ENCODE results near the gene CAMK4. TPM values are rescaled to one million over a fixed set of nuclear protein-coding genes. Genes with fewer than 3 reads are reported as not detected.

CAMK4 gene
- total RNA-seq (1 to 10 TPM in 1 of 9 donors, under 1 TPM in 5, not detected in 3; 0.02 to 3.7 (median 0.55) TPM), polyA plus RNA-seq (under 1 TPM; 0.06 to 0.23 TPM)
- long read RNA-seq, donor 1: 0 reads
- long read RNA-seq, donor 2, partial matches to known transcripts: 0 of 1 reads
- long read RNA-seq, donor 2, other reads (novel, unspliced or antisense): 1 of 1 reads
- long read RNA-seq, donor 3: 0 reads

- Histone ChIP-seq H3K4me1 (peaks cover 0 to 16% (median 5%) of the 10 kb centered on the region in 12 donors), H3K9me3 (no peaks in the 10 kb centered on the region), H3K36me3 (no peaks in the 10 kb centered on the region), H3K27ac (peak within 1 kb of the TSS in 2 of 12 donors; percentile 19 to 54), H3K4me3 (peak within 1 kb of the TSS; percentile 43 to 67 (median 56)), H3K27me3 (peaks cover 0 to 36% (median 14%) of the 10 kb centered on the region in 9 donors)
- peak; percentile 47 to 91 (median 88) for ATAC-seq
- WGBS, 4 donors: 0 to 1% (median 1%) methylated on average over 35 to 89 of the region's 89 CpGs
- peak; percentile 54 to 79 (median 58) for DNase-seq
- intact Hi-C loops (cut with DNase I): loop anchor here in 1 of 10 donors (5.0 kb wide), 1 partner anchor 923 kb away; no protein-coding TSS in a partner anchor
- TF ChIP-seq CTCF (IDR thresholded peaks at IDR 0.05) (peak in 3 of 12 donors; percentile 6 to 33 (median 32)), POLR2A (IDR thresholded peaks at IDR 0.05) (no peak)
Measured at GRCh38 chr5:111223787-111224560, at the start of gene CAMK4. TSS of gene CAMK4 (plus strand) at chr5:111224384. CDS start at chr5:111224484, 100 bp downstream.

DNA sequence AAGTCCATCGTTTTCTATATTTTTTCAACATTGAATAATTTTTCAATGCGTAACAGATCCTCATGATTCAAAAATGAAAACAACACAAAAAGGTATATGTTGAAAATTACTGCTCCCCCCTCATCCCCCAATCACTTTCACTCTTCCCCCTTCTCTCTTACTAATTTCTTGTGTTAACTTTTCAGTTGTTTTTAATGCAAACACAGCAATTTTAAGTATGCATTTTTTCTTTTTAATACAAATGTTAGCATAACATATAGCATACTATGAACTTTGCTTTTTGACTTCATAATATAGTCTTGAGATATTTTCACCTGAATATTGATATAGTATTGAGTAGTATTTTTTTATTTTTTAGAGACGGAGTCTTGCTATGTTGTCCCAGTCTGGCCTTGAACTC is 41.1 kb upstream of the CAMK4 start:
- Histone ChIP-seq H3K4me3 (no peak overlapping the region), H3K36me3 (no peaks in the 10 kb centered on the region), H3K9me3 (no peaks in the 10 kb centered on the region), H3K4me1 (no peaks in the 10 kb centered on the region), H3K27me3 (no peaks in the 10 kb centered on the region), H3K27ac (no peak overlapping the region)
- 57 to 94% (median 93%) methylated on average over 3 of the region's 3 CpGs for WGBS, 4 donors
- ATAC-seq (no peak), DNase-seq (no peak)
- intact Hi-C loops (cut with DNase I): no loop called here
- no peak for TF ChIP-seq POLR2A (IDR thresholded peaks at IDR 0.05)
- no peak for TF ChIP-seq CTCF (IDR thresholded peaks at IDR 0.05)

DNA sequence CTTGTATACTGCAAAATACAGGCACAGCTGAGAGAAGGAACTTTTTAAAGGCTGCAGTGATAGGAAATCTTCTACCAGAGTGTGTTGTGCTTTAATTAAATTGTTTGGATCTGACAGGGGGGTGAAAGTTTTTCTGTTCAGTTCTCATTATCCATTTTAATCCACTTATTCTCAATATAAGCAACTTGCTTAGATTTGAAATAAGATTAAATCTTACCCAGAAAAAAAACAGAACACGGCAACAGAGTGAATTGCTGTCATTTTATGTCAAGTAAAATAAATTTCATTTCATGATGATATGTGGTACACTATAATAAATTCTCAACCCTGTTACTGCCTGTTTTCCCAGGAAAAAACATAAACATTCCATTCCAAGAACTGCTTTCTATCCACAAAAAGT is 37.1 kb upstream of the CAMK4 start:
- ATAC-seq (no peak), DNase-seq (no peak)
- H3K27ac ChIP-seq: no peak overlapping the region
- TF ChIP-seq CTCF (IDR thresholded peaks at IDR 0.05): no peak
- TF ChIP-seq POLR2A (IDR thresholded peaks at IDR 0.05): no peak
- no peaks in the 10 kb centered on the region for H3K36me3 ChIP-seq
- intact Hi-C loops (cut with DNase I): no loop called here
- H3K27me3 ChIP-seq: no peaks in the 10 kb centered on the region
- H3K4me3 ChIP-seq: no peak overlapping the region
- no peaks in the 10 kb centered on the region for H3K4me1 ChIP-seq
- WGBS, 4 donors: 75 to 92% (median 82%) methylated on average over 1 of the region's 1 CpG
- no peaks in the 10 kb centered on the region for H3K9me3 ChIP-seq

GRCh38 chr5:111194053-111194452 is 30.1 kb upstream of the CAMK4 start:
- H3K4me1 ChIP-seq: no peaks in the 10 kb centered on the region
- no peak overlapping the region for H3K4me3 ChIP-seq
- WGBS, 4 donors: 45 to 50% (median 49%) methylated on average over 1 of the region's 1 CpG
- no peak for DNase-seq
- no peak for ATAC-seq
- no peak overlapping the region for H3K27ac ChIP-seq
- peaks cover 0 to 7% (median 0%) of the 10 kb centered on the region in 9 donors for H3K27me3 ChIP-seq
- no peaks in the 10 kb centered on the region for H3K9me3 ChIP-seq
- intact Hi-C loops (cut with DNase I): no loop called here
- TF ChIP-seq POLR2A (IDR thresholded peaks at IDR 0.05): no peak
- no peak for TF ChIP-seq CTCF (IDR thresholded peaks at IDR 0.05)
- no peaks in the 10 kb centered on the region for H3K36me3 ChIP-seq
